DND-41 (cell line): ENCODE measurements around the gene PRDM5.

Experiments
- ATAC-seq: fragments of 200-7000 bp; cut with Tn5 transposase; 3 replicates; pipeline ENCODE4 v1.9.1; 2021; ENCODE audit warnings: low read depth; ENCODE audit not compliant: insufficient read depth
- DNase-seq: peaks from one replicate; pipeline ENCODE4 v3.0.0-alpha.2; 2020
- H2AFZ ChIP-seq: 2 replicates; pipeline ENCODE4 v1.6.0; 2012; ENCODE audit warnings: low read depth, low read length
- H3K27ac ChIP-seq: 2 replicates; pipeline ENCODE4 v1.5.1; 2012; ENCODE audit warnings: low read length, inconsistent platforms
- H3K27me3 ChIP-seq: fragments of 200-600 bp; sonication (generic); 2 replicates; pipeline ENCODE4 v1.6.0; 2012; ENCODE audit warnings: low read length, mild to moderate bottlenecking, inconsistent platforms; ENCODE audit not compliant: insufficient read depth, poor library complexity
- H3K36me3 ChIP-seq: 2 replicates; pipeline ENCODE4 v1.5.1; 2012; ENCODE audit warnings: low read length, inconsistent platforms; ENCODE audit not compliant: insufficient read depth
- H3K4me1 ChIP-seq: 2 replicates; pipeline ENCODE4 v1.5.1; 2012; ENCODE audit warnings: mild to moderate bottlenecking, low read length; ENCODE audit not compliant: insufficient read depth
- H3K4me2 ChIP-seq: 2 replicates; pipeline ENCODE4 v1.6.0; 2012; ENCODE audit warnings: mild to moderate bottlenecking, moderate library complexity, low read length, inconsistent platforms; ENCODE audit not compliant: insufficient read depth
- H3K4me3 ChIP-seq, 2 experiments: fragments of 200-600 bp in 1 of 2; shearing (Covaris generic) in 1 of 2; 2 replicates each; pipeline ENCODE4 v1.5.1; 2012 to 2016; ENCODE audit warnings: inconsistent platforms in 2 of 2, low read length in 2 of 2, mild to moderate bottlenecking in 2 of 2, low read depth in 1 of 2, moderate library complexity in 1 of 2
- H3K79me2 ChIP-seq: 2 replicates; pipeline ENCODE4 v1.6.0; 2012; ENCODE audit warnings: low read length, inconsistent platforms; ENCODE audit not compliant: insufficient read depth
- H3K9ac ChIP-seq: 2 replicates; pipeline ENCODE4 v1.6.0; 2012; ENCODE audit warnings: low read depth, mild to moderate bottlenecking, inconsistent platforms, low read length, moderate library complexity
- H3K9me3 ChIP-seq: 2 replicates; pipeline ENCODE4 v1.5.1; 2012; ENCODE audit warnings: low read length, moderate library complexity, mild to moderate bottlenecking, inconsistent platforms; ENCODE audit not compliant: insufficient read depth, severe bottlenecking
- H4K20me1 ChIP-seq: 2 replicates; pipeline ENCODE4 v1.6.0; 2012; ENCODE audit warnings: low read length; ENCODE audit not compliant: insufficient read depth
- EZH2 ChIP-seq: IDR thresholded peaks from 3 replicates; pipeline ENCODE4 v1.6.1; 2012; ENCODE audit warnings: borderline replicate concordance, low read depth, mild to moderate bottlenecking, moderate library complexity, low read length, inconsistent platforms; ENCODE audit not compliant: severe bottlenecking
- TF ChIP-seq, protein P1 (sequence below): IDR thresholded peaks from 2 replicates; pipeline ENCODE4 v1.5.1; 2012; ENCODE audit warnings: borderline replicate concordance, low read length, moderate library complexity, mild to moderate bottlenecking; ENCODE audit not compliant: poor library complexity, severe bottlenecking; ENCODE audit errors: extremely low read depth

The PRDM5 gene

DNA sequence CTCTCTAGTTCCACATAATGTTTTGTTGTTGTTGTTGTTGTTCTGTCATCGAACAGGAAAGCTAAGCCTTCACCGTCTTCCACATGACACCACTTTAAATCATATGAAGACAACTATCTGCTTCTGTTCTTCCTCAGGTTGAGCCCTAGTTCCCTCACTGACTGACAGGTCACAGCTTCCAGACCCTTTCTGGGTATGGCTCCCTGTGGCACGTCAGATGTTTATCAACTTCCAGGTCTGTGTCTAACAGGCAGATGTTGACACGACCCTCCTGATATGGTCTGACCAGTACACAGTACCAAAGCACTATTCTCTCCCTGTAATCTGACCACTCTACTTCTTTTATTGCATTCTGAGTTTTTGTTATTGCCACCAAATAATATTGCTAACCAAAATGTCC is 51.4 kb downstream of the PRDM5 start:
- H3K4me2 ChIP-seq: no peak overlapping the region
- H3K9ac ChIP-seq: no peak overlapping the region
- H4K20me1 ChIP-seq: no peaks in the 10 kb centered on the region
- H3K27me3 ChIP-seq: no peaks in the 10 kb centered on the region
- no peak for DNase-seq
- TF ChIP-seq, protein P1, sequence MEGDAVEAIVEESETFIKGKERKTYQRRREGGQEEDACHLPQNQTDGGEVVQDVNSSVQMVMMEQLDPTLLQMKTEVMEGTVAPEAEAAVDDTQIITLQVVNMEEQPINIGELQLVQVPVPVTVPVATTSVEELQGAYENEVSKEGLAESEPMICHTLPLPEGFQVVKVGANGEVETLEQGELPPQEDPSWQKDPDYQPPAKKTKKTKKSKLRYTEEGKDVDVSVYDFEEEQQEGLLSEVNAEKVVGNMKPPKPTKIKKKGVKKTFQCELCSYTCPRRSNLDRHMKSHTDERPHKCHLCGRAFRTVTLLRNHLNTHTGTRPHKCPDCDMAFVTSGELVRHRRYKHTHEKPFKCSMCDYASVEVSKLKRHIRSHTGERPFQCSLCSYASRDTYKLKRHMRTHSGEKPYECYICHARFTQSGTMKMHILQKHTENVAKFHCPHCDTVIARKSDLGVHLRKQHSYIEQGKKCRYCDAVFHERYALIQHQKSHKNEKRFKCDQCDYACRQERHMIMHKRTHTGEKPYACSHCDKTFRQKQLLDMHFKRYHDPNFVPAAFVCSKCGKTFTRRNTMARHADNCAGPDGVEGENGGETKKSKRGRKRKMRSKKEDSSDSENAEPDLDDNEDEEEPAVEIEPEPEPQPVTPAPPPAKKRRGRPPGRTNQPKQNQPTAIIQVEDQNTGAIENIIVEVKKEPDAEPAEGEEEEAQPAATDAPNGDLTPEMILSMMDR: no peak
- no peak for TF ChIP-seq EZH2
- no peaks in the 10 kb centered on the region for H3K79me2 ChIP-seq
- H2AFZ ChIP-seq: no peak overlapping the region
- no peaks in the 10 kb centered on the region for H3K36me3 ChIP-seq
- no peaks in the 10 kb centered on the region for H3K9me3 ChIP-seq
- H3K4me1 ChIP-seq: no peaks in the 10 kb centered on the region
- ATAC-seq: no peak
- no peak overlapping the region for H3K4me3 ChIP-seq
- no peak overlapping the region for H3K27ac ChIP-seq

DNA sequence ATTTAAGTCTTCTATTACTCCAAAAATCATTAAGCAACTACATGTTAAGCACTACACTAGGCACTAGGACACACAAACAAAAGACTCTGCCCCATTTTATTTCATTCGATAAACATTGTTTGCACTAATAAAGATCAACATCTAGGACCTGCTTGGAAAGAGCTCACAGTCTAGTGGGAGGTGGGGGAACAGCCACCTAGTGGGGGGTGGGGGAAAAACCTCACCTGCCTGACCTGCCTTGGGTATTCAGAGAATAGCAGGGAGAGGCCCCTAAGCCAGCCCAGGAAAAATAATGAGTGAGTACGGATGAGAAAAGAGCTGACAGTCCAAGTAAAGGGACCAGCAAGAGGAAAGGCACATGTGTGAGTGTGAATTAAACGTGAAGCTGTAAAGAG is 52.2 kb downstream of the PRDM5 start:
- Histone ChIP-seq H3K9ac (no peak overlapping the region), H3K4me2 (no peak overlapping the region), H3K79me2 (no peaks in the 10 kb centered on the region), H3K4me1 (no peaks in the 10 kb centered on the region), H3K9me3 (no peaks in the 10 kb centered on the region), H3K27ac (no peak overlapping the region), H3K27me3 (peaks cover 3% of the 10 kb centered on the region), H4K20me1 (no peaks in the 10 kb centered on the region), H2AFZ (no peak overlapping the region), H3K4me3 (no peak overlapping the region), H3K36me3 (no peaks in the 10 kb centered on the region)
- TF ChIP-seq, protein P1: no peak
- TF ChIP-seq EZH2: no peak
- DNase-seq (peak; percentile 7), ATAC-seq (0 out of 3 replicates have a peak, but pooled peaks have one; percentile 40)

DNA sequence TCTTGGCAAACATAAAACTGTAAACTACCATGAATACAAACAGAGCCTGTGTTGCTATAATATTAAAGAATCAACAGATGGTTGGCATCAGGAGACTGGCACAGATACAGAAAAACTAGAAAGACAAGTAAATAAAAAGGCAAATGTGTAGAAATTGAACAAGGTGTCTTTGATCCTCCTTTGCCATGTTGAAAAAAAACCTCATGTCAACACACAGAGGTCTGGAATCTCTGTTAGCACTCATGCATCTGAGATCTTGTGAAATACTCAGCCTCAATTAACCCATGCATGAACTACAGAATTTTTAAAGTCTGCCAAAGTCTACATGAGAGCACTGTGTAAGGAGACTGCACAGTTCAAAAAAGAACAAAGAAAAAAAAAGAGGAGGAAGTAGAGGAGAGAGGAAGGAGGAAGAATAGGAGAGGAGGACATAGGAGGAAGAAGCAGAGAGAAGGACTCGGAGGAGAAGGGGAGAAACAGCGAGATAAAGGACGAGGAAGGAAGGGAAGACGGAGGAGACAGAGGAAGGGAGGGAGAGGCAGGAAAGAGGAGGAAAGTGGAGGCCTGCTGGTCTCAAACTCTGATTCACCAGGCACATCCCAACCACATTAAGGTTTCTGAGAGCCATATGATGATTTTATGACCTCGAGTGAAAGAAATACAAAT is 52.8 kb downstream of the PRDM5 start:
- no peak overlapping the region for H3K4me3 ChIP-seq
- no peak for ATAC-seq
- TF ChIP-seq, protein P1: no peak
- TF ChIP-seq EZH2: no peak

More for the DNA sequence above, 52.8 kb downstream of the PRDM5 start:
- no peak for DNase-seq
- no peaks in the 10 kb centered on the region for H3K36me3 ChIP-seq
- H4K20me1 ChIP-seq: no peaks in the 10 kb centered on the region
- no peak overlapping the region for H3K27ac ChIP-seq
- H3K9ac ChIP-seq: no peak overlapping the region
- no peaks in the 10 kb centered on the region for H3K4me1 ChIP-seq
- H2AFZ ChIP-seq: no peak overlapping the region
- H3K79me2 ChIP-seq: no peaks in the 10 kb centered on the region
- no peaks in the 10 kb centered on the region for H3K9me3 ChIP-seq
- H3K27me3 ChIP-seq: peaks cover 3% of the 10 kb centered on the region
- H3K4me2 ChIP-seq: no peak overlapping the region
